Measurements from ENCODE around the gene GRIK4. TPM values are rescaled to one million over a fixed set of nuclear protein-coding genes. Genes with fewer than 3 reads are reported as not detected.

Gene GRIK4
- total RNA-seq, 4 donors from 2014 or later = under 0.01 to 0.69 (median 0.25) TPM

- H3K27ac ChIP-seq = no peak overlapping the region
- peaks cover 10% of the 10 kb centered on the region for H3K27me3 ChIP-seq
- TF ChIP-seq CTCF (IDR thresholded peaks at IDR 0.05) (no peak), POLR2AphosphoS5 (IDR thresholded peaks at IDR 0.05) (no peak), EP300 (IDR thresholded peaks at IDR 0.05) (no peak), POLR2A (IDR thresholded peaks at IDR 0.05) (no peak)
- no peaks in the 10 kb centered on the region for H3K36me3 ChIP-seq
- no peaks in the 10 kb centered on the region for H3K4me1 ChIP-seq
- H3K9me3 ChIP-seq = peaks cover 0 to 18% (median 0%) of the 10 kb centered on the region in 3 donors
- no peak for ATAC-seq
- no peak overlapping the region for H3K4me3 ChIP-seq
Observed at GRCh38 chr11:120771551-120772060, 260.1 kb downstream of the GRIK4 start.

- H3K27ac ChIP-seq = no peak overlapping the region
- no peak for TF ChIP-seq EP300 (IDR thresholded peaks at IDR 0.05)
- ATAC-seq = no peak
- WGBS, 2 donors (ENCODE audit: low coverage in 1 of 2) = 88 to 92% methylated on average over 5 of the region's 5 CpGs
- H3K4me1 ChIP-seq = no peaks in the 10 kb centered on the region
- H3K4me3 ChIP-seq = no peak overlapping the region
- peaks cover 0 to under 1% (median 0%) of the 10 kb centered on the region in 3 donors for H3K9me3 ChIP-seq
- H3K36me3 ChIP-seq = no peaks in the 10 kb centered on the region
- H3K27me3 ChIP-seq = peaks cover 11% of the 10 kb centered on the region
Observed at GRCh38 chr11:120773501-120774031, 262.0 kb downstream of the GRIK4 start.

- peaks cover 11% of the 10 kb centered on the region for H3K27me3 ChIP-seq
- no peak overlapping the region for H3K4me3 ChIP-seq
- no peak overlapping the region for H3K27ac ChIP-seq
- no peak for TF ChIP-seq CTCF (IDR thresholded peaks at IDR 0.05)
- TF ChIP-seq EP300 (IDR thresholded peaks at IDR 0.05) = no peak
- H3K9me3 ChIP-seq = no peaks in the 10 kb centered on the region
- ATAC-seq = no peak
- no peaks in the 10 kb centered on the region for H3K36me3 ChIP-seq
- no peaks in the 10 kb centered on the region for H3K4me1 ChIP-seq
- WGBS, 2 donors (ENCODE audit: low coverage in 1 of 2) = 69 to 100% methylated on average over 3 to 4 of the region's 7 CpGs
Observed at GRCh38 chr11:120774591-120775386, 263.2 kb downstream of the GRIK4 start.

- Histone ChIP-seq H3K4me1 (no peaks in the 10 kb centered on the region), H3K4me3 (no peak overlapping the region), H3K36me3 (no peaks in the 10 kb centered on the region), H3K9me3 (no peaks in the 10 kb centered on the region), H3K27me3 (peaks cover 11% of the 10 kb centered on the region), H3K27ac (no peak overlapping the region)
- 66 to 77% methylated on average over 5 to 14 of the region's 17 CpGs for WGBS, 2 donors (ENCODE audit: low coverage in 1 of 2)
- TF ChIP-seq EP300 (IDR thresholded peaks at IDR 0.05) = no peak
- TF ChIP-seq POLR2AphosphoS5 (IDR thresholded peaks at IDR 0.05) = no peak
- no peak for TF ChIP-seq CTCF (IDR thresholded peaks at IDR 0.05)
- TF ChIP-seq POLR2A (IDR thresholded peaks at IDR 0.05) = no peak
- no peak for ATAC-seq
Observed at GRCh38 chr11:120775986-120776951, 264.7 kb downstream of the GRIK4 start.
